H9 (cell line): Measurements from ENCODE around the gene FAM124A. TPM values are rescaled to one million over a fixed set of nuclear protein-coding genes. Genes with fewer than 3 reads are reported as not detected.
A peak's percentile ranks its signal among the peaks of the same experiment; 100 is the strongest.

ENCODE experiments used
- DNase-seq: peaks from one replicate; pipeline ENCODE4 v3.0.0-alpha.2; 2017
- H2AFZ ChIP-seq: one replicate; pipeline ENCODE4 v1.6.1; 2013; ENCODE audit warnings: mild to moderate bottlenecking, low read length, control low read depth, moderate library complexity
- H2AK5ac ChIP-seq: 2 replicates; pipeline ENCODE4 v1.6.1; 2013; ENCODE audit warnings: low read length, control low read depth, mixed read lengths; ENCODE audit not compliant: insufficient read length
- H2BK120ac ChIP-seq: one replicate; pipeline ENCODE4 v1.6.1; 2013; ENCODE audit warnings: low read depth, mild to moderate bottlenecking, low read length, control low read depth, inconsistent platforms; ENCODE audit not compliant: poor library complexity, severe bottlenecking
- H2BK12ac ChIP-seq: 2 replicates; pipeline ENCODE4 v1.6.1; 2013; ENCODE audit warnings: low read length, control low read depth, mixed read lengths, low read depth; ENCODE audit not compliant: insufficient read length
- H2BK15ac ChIP-seq: 2 replicates; pipeline ENCODE4 v1.6.1; 2013; ENCODE audit warnings: low read depth, low read length, control low read depth
- H2BK20ac ChIP-seq: one replicate; pipeline ENCODE4 v1.6.1; 2013; ENCODE audit warnings: low read depth, mild to moderate bottlenecking, low read length, control low read depth, inconsistent platforms; ENCODE audit not compliant: poor library complexity, severe bottlenecking
- H2BK5ac ChIP-seq: 2 replicates; pipeline ENCODE4 v1.6.1; 2013; ENCODE audit warnings: low read length, control low read depth, mixed read lengths; ENCODE audit not compliant: insufficient read length
- H3K14ac ChIP-seq: 2 replicates; pipeline ENCODE4 v1.6.1; 2013; ENCODE audit warnings: low read length, control low read depth; ENCODE audit not compliant: insufficient read depth
- H3K18ac ChIP-seq: 2 replicates; pipeline ENCODE4 v1.6.1; 2013; ENCODE audit warnings: low read depth, mild to moderate bottlenecking, mixed read lengths, low read length, control low read depth; ENCODE audit not compliant: insufficient read length
- H3K23ac ChIP-seq: 2 replicates; pipeline ENCODE4 v1.6.1; 2013; ENCODE audit warnings: low read length, control low read depth, mixed read lengths, low read depth; ENCODE audit not compliant: insufficient read length
- H3K23me2 ChIP-seq: 2 replicates; pipeline ENCODE4 v1.6.1; 2013; ENCODE audit warnings: low read depth, mild to moderate bottlenecking, mixed read lengths, low read length, control low read depth; ENCODE audit not compliant: insufficient read length, poor library complexity, severe bottlenecking
- H3K27ac ChIP-seq: 2 replicates; pipeline ENCODE4 v1.5.1; 2013; ENCODE audit warnings: low read length, control low read depth, mixed read lengths, low read depth; ENCODE audit not compliant: insufficient read length
- H3K27me3 ChIP-seq: 2 replicates; pipeline ENCODE4 v1.6.1; 2013; ENCODE audit warnings: low read length, control low read depth, inconsistent platforms; ENCODE audit not compliant: insufficient read depth
- H3K4ac ChIP-seq: 2 replicates; pipeline ENCODE4 v1.6.1; 2013; ENCODE audit warnings: low read depth, mild to moderate bottlenecking, control low read depth, inconsistent platforms, low read length, moderate library complexity
- H3K4me1 ChIP-seq: 2 replicates; pipeline ENCODE4 v1.6.1; 2013; ENCODE audit warnings: low read length, control low read depth, inconsistent platforms; ENCODE audit not compliant: insufficient read depth
- H3K4me2 ChIP-seq: 2 replicates; pipeline ENCODE4 v1.6.1; 2013; ENCODE audit warnings: low read length, control low read depth, mixed read lengths; ENCODE audit not compliant: insufficient read length, insufficient read depth
- H3K56ac ChIP-seq: 2 replicates; pipeline ENCODE4 v1.6.1; 2013; ENCODE audit warnings: low read depth, mild to moderate bottlenecking, mixed read lengths, low read length, control low read depth; ENCODE audit not compliant: insufficient read length
- H3K79me1 ChIP-seq: 2 replicates; pipeline ENCODE4 v1.6.1; 2013; ENCODE audit warnings: low read depth, mild to moderate bottlenecking, moderate library complexity, low read length, control low read depth, inconsistent platforms; ENCODE audit not compliant: insufficient read depth, poor library complexity, severe bottlenecking
- H3K79me2 ChIP-seq: 2 replicates; pipeline ENCODE4 v1.6.1; 2013; ENCODE audit warnings: low read length, control low read depth, inconsistent platforms; ENCODE audit not compliant: insufficient read depth
- H3K9ac ChIP-seq: 2 replicates; pipeline ENCODE4 v1.6.1; 2013; ENCODE audit warnings: low read length, control low read depth, mixed read lengths; ENCODE audit not compliant: insufficient read length; ENCODE audit errors: extremely low read depth
- H3K9me3 ChIP-seq: one replicate; pipeline ENCODE4 v1.6.1; 2013; ENCODE audit warnings: low read depth, low read length, inconsistent platforms; ENCODE audit not compliant: control insufficient read depth
- H3T11ph ChIP-seq: one replicate; pipeline ENCODE4 v1.6.1; 2013; ENCODE audit warnings: mild to moderate bottlenecking, low read length, control low read depth, inconsistent platforms
- H4K20me1 ChIP-seq: one replicate; pipeline ENCODE4 v1.6.1; 2013; ENCODE audit not compliant: control insufficient read depth, insufficient read length, insufficient read depth
- H4K5ac ChIP-seq: 2 replicates; pipeline ENCODE4 v1.6.1; 2013; ENCODE audit warnings: low read depth, mild to moderate bottlenecking, mixed read lengths, low read length, control low read depth; ENCODE audit not compliant: insufficient read length
- H4K8ac ChIP-seq: replicated peaks from 2 replicates; pipeline ENCODE4 v1.6.1; 2013; ENCODE audit warnings: low read length, control low read depth, mixed read lengths, low read depth; ENCODE audit not compliant: insufficient read length
- H4K91ac ChIP-seq: 2 replicates; pipeline ENCODE4 v1.6.1; 2013; ENCODE audit warnings: low read depth, mild to moderate bottlenecking, moderate library complexity, mixed read lengths, low read length, control low read depth; ENCODE audit not compliant: insufficient read length
- H3K27ac Mint-ChIP-seq, 3 experiments: 2 replicates in 2 of 3; 3 replicates in 1 of 3; pipeline ENCODE4 v1.8.0; 2020 to 2021; ENCODE audit warnings: mixed read lengths in 3 of 3, mild to moderate bottlenecking in 1 of 3, moderate library complexity in 1 of 3
- H3K27me3 Mint-ChIP-seq: 2 replicates; pipeline ENCODE4 v1.8.0; 2021; ENCODE audit warnings: low read depth, mild to moderate bottlenecking, moderate library complexity, mixed read lengths
- H3K36me3 Mint-ChIP-seq, 3 experiments: 2 replicates in 2 of 3; 3 replicates in 1 of 3; pipeline ENCODE4 v1.8.0; 2020 to 2021; ENCODE audit warnings: low read depth in 3 of 3, mixed read lengths in 3 of 3; ENCODE audit not compliant: insufficient read depth in 1 of 3
- H3K4me1 Mint-ChIP-seq, 2 experiments: 2 replicates each; pipeline ENCODE4 v1.8.0; 2020; ENCODE audit warnings: mixed read lengths in 2 of 2
- H3K4me3 Mint-ChIP-seq, 2 experiments: 2 replicates in 1 of 2; 3 replicates in 1 of 2; pipeline ENCODE4 v1.8.0; 2020 to 2021; ENCODE audit warnings: mild to moderate bottlenecking in 2 of 2, mixed read lengths in 2 of 2, moderate library complexity in 1 of 2
- H3K9me3 Mint-ChIP-seq, 2 experiments: 2 replicates in 1 of 2; 3 replicates in 1 of 2; pipeline ENCODE4 v1.8.0; 2020; ENCODE audit warnings: mild to moderate bottlenecking in 2 of 2, mixed read lengths in 2 of 2, moderate library complexity in 1 of 2
- WGBS: extraction: QIAGEN DNeasy Blood & Tissue Kit; methylation state at CpG from one replicate; pipeline ENCODE4 v1.1.7; 2013; ENCODE audit warnings: missing lambda C conversion rate, low lambda C conversion rate, mixed read lengths; ENCODE audit not compliant: insufficient read length; ENCODE audit errors: extremely low coverage; 5-methylcytosine and 5-hydroxymethylcytosine counted together
- total RNA-seq: library from RNA; stranded (reverse); gene quantifications from 2 replicates; pipeline ENCODE4 v1.2.1, GENCODE V29; 2021
- TF ChIP-seq, protein P1 (sequence below): fragments of 200-600 bp; sonication (generic); conservative IDR thresholded peaks from 3 replicates; pipeline ENCODE4 v1.8.0; 2021; ENCODE audit warnings: antibody characterized with exemption, mild to moderate bottlenecking

FAM124A gene
- total RNA-seq, 1 experiment from 2014 or later, result 41.9 TPM

DNA sequence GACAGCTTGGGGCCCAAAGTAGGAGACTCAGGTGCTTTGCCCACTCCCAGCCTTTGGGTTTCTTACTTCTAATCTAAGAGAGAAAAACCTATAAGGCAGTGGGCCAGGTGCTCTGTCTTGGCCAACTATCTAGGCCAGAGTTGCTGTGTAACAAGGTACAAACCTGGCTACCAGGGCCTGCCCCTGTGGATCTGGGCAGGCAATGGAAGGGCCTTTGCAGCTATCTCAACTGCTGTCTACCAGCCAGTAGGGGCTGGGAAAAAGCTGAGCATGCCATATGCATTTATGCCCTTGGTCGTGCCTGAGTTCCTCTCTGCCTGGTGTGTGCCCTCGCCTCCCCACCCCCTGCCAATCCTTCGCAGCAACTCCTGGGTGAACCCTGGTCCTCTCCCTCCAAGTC, 100.6 kb downstream of the FAM124A start:
- H4K20me1 ChIP-seq, result no peaks in the 10 kb centered on the region
- no peaks in the 10 kb centered on the region for H3K79me2 ChIP-seq
- no peak overlapping the region for H4K8ac ChIP-seq
- H3K9ac ChIP-seq, result no peak overlapping the region
- TF ChIP-seq, protein P1, sequence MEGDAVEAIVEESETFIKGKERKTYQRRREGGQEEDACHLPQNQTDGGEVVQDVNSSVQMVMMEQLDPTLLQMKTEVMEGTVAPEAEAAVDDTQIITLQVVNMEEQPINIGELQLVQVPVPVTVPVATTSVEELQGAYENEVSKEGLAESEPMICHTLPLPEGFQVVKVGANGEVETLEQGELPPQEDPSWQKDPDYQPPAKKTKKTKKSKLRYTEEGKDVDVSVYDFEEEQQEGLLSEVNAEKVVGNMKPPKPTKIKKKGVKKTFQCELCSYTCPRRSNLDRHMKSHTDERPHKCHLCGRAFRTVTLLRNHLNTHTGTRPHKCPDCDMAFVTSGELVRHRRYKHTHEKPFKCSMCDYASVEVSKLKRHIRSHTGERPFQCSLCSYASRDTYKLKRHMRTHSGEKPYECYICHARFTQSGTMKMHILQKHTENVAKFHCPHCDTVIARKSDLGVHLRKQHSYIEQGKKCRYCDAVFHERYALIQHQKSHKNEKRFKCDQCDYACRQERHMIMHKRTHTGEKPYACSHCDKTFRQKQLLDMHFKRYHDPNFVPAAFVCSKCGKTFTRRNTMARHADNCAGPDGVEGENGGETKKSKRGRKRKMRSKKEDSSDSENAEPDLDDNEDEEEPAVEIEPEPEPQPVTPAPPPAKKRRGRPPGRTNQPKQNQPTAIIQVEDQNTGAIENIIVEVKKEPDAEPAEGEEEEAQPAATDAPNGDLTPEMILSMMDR, result no peak; the same call in 2 of the 3 replicates
- no peak overlapping the region for H2BK120ac ChIP-seq
- no peak overlapping the region for H3K23ac ChIP-seq
- no peak overlapping the region for H4K91ac ChIP-seq
- no peak overlapping the region for H3K4ac ChIP-seq
- H3K36me3 Mint-ChIP-seq, result peaks cover 0 to 3% (median 0%) of the 10 kb centered on the region in 3 experiments; a peak in 2 of 7 replicates
- H2BK12ac ChIP-seq, result no peak overlapping the region
- no peak overlapping the region for H3K18ac ChIP-seq
- no peak overlapping the region for H3K56ac ChIP-seq
- no peaks in the 10 kb centered on the region for H3K23me2 ChIP-seq
- peaks cover 5% of the 10 kb centered on the region; the same call in 1 of the 2 replicates for H3K4me1 ChIP-seq
- no peak overlapping the region for H2BK20ac ChIP-seq
- peaks cover 46% of the 10 kb centered on the region in 2 experiments for H3K4me1 Mint-ChIP-seq
- no peaks in the 10 kb centered on the region; the same call in 1 of the 2 replicates for H3K27me3 ChIP-seq
- no peaks in the 10 kb centered on the region for H3K79me1 ChIP-seq
- H2AFZ ChIP-seq, result no peak overlapping the region
- H3T11ph ChIP-seq, result no peak overlapping the region
- H3K27me3 Mint-ChIP-seq, result no peaks in the 10 kb centered on the region
- H3K9me3 Mint-ChIP-seq, result no peaks in the 10 kb centered on the region
- H3K27ac Mint-ChIP-seq, result peak overlapping the region in 2 of 3 experiments; percentile 3 to 16; a peak in 2 of 7 replicates
- DNase-seq, result no peak
- H4K5ac ChIP-seq, result no peak overlapping the region
- H3K14ac ChIP-seq, result no peak overlapping the region
- H2BK15ac ChIP-seq, result no peak overlapping the region
- H2AK5ac ChIP-seq, result no peak overlapping the region
- no peak overlapping the region for H2BK5ac ChIP-seq
- no CpG with 5 or more reads among the region's 3 CpGs for WGBS
- H3K27ac ChIP-seq, result no peak overlapping the region
- no peak overlapping the region for H3K4me2 ChIP-seq
- no peak overlapping the region for H3K4me3 Mint-ChIP-seq
- no peaks in the 10 kb centered on the region for H3K9me3 ChIP-seq
